ENCODE data around the gene TRIO. TPM values are rescaled to one million over a fixed set of nuclear protein-coding genes. Genes with fewer than 3 reads are reported as not detected.

TRIO gene
- polyA plus RNA-seq, 1 experiment: 176 TPM

- no peak for DNase-seq (ENCODE audit: low read depth)
- peaks cover 10% of the 10 kb centered on the region for H3K36me3 ChIP-seq (ENCODE audit: control insufficient read depth, insufficient read depth, low read length)
- ChIA-PET CTCF (interaction anchor here (0.7 to 1.4 kb wide), 4 partner anchors 9 to 586 kb away, joined by 3 read pairs; no protein-coding TSS in a partner anchor), POLR2A (no interaction called here)
- no peak overlapping the region for H3K4me3 ChIP-seq (ENCODE audit: low read depth, low read length)
- H3K27me3 ChIP-seq (ENCODE audit: control insufficient read depth, insufficient read depth, low read length): no peaks in the 10 kb centered on the region
- TF ChIP-seq, protein P1, sequence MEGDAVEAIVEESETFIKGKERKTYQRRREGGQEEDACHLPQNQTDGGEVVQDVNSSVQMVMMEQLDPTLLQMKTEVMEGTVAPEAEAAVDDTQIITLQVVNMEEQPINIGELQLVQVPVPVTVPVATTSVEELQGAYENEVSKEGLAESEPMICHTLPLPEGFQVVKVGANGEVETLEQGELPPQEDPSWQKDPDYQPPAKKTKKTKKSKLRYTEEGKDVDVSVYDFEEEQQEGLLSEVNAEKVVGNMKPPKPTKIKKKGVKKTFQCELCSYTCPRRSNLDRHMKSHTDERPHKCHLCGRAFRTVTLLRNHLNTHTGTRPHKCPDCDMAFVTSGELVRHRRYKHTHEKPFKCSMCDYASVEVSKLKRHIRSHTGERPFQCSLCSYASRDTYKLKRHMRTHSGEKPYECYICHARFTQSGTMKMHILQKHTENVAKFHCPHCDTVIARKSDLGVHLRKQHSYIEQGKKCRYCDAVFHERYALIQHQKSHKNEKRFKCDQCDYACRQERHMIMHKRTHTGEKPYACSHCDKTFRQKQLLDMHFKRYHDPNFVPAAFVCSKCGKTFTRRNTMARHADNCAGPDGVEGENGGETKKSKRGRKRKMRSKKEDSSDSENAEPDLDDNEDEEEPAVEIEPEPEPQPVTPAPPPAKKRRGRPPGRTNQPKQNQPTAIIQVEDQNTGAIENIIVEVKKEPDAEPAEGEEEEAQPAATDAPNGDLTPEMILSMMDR (IDR thresholded peaks at IDR 0.05; ENCODE audit: insufficient read depth, low read depth, low read length): no peak
Measured at GRCh38 chr5:14428302-14429081, 285.4 kb downstream of the TRIO start.

DNA sequence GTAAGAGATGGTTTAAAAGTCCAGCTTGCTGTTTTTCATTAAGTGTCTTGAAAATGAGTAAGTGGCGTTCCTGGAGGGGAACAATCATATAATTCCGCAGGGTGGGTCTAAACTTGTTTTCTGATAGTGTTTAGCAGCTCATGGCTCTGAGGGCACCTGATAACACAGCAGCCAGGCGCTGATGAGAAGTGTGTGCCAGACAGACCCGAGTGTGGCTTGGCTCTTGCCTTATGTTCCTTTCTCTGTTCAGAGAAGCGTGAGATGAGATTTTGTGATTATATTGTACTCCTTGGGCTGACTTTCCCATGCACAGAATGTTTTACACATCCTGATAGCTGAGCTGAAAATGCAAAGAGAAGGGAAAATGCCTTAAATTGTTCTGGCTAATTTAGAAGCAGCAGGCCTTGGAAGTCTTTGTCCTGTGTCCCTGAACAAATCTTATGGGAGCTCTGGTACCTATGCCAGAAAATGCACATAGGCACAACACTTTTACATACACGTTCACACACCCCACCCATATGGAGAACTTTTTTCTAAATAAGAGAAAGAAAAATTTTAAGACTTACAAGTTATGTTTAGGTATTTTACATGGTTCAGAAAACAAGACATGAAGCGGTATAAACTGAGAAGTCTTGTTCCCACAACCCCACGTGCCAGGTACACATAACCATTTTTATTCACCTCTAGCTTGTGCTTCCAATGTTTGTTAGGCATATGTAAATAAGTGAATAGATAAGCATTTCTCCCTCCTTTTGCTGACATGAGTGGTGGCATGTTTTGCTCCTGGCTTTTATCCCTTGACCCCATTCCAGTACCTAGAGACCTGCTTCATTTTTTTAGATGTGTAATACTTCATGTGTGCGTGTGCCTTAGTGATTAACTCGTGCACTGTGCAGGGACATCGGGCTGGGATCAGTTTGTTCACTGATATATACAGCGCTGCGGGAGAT is 286.2 kb downstream of the TRIO start:
- Histone ChIP-seq H3K36me3 (ENCODE audit: control insufficient read depth, insufficient read depth, low read length) (peaks cover 10% of the 10 kb centered on the region), H3K4me3 (ENCODE audit: low read depth, low read length) (no peak overlapping the region), H3K27me3 (ENCODE audit: control insufficient read depth, insufficient read depth, low read length) (no peaks in the 10 kb centered on the region)
- POLR2A ChIA-PET: no interaction called here
- TF ChIP-seq, protein P1 (IDR thresholded peaks at IDR 0.05; ENCODE audit: insufficient read depth, low read depth, low read length): no peak
- no peak for DNase-seq (ENCODE audit: low read depth)
- CTCF ChIA-PET: interaction anchor here (0.7 to 1.4 kb wide), 5 partner anchors 8 to 585 kb away, joined by 3 read pairs; no protein-coding TSS in a partner anchor

- TF ChIP-seq, protein P1 (IDR thresholded peaks at IDR 0.05; ENCODE audit: insufficient read depth, low read depth, low read length): no peak
- Histone ChIP-seq H3K27me3 (ENCODE audit: control insufficient read depth, insufficient read depth, low read length) (no peaks in the 10 kb centered on the region), H3K36me3 (ENCODE audit: control insufficient read depth, insufficient read depth, low read length) (peaks cover 11% of the 10 kb centered on the region), H3K4me3 (ENCODE audit: low read depth, low read length) (no peak overlapping the region)
- no peak for DNase-seq (ENCODE audit: low read depth)
- POLR2A ChIA-PET: no interaction called here
- CTCF ChIA-PET: no interaction called here
Measured at GRCh38 chr5:14431534-14431933, 288.4 kb downstream of the TRIO start.

DNA sequence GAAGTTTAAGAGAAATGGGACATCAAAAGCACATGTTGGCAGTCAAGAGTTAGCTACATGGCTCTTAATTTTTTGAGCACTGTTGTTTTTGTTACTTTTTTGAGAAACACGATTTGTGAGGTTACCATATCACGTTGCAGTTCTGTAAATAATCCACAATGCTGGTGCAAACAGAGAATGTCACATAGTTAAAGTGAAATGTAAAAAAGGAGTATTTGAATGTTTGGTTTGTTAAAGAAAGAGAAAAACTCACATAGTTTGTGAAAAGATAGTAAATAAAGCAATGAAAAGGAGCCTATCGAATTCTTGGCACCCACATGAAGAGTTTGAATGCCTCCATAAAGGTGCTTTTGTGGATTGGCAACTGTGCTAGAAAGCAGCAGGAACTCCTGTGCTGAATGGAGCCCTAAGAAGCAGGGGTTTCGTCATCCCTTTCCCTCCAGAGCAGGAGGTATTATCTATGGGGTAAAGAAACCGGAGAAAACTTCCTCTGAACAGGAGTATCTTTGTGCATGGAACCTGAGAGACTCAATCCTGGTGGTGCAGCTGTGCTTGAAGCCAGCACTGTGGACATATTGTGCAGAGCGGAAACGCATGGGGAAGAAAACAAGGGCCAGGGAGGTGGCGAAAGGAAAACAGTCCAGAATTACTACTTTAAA is 289.9 kb downstream of the TRIO start:
- ChIA-PET CTCF (interaction anchor here (0.6 to 1.1 kb wide), 2 partner anchors 11 to 26 kb away, joined by 3 to 6 read pairs; no protein-coding TSS in a partner anchor), POLR2A (no interaction called here)
- Histone ChIP-seq H3K27me3 (ENCODE audit: control insufficient read depth, insufficient read depth, low read length) (no peaks in the 10 kb centered on the region), H3K4me3 (ENCODE audit: low read depth, low read length) (no peak overlapping the region), H3K36me3 (ENCODE audit: control insufficient read depth, insufficient read depth, low read length) (peaks cover 2% of the 10 kb centered on the region; the same call in 1 of the 2 replicates)
- TF ChIP-seq, protein P1 (IDR thresholded peaks at IDR 0.05; ENCODE audit: insufficient read depth, low read depth, low read length): no peak
- DNase-seq (ENCODE audit: low read depth): no peak

Data from BJ (cell line).